ENCODE data around the gene ODF2.

DNA sequence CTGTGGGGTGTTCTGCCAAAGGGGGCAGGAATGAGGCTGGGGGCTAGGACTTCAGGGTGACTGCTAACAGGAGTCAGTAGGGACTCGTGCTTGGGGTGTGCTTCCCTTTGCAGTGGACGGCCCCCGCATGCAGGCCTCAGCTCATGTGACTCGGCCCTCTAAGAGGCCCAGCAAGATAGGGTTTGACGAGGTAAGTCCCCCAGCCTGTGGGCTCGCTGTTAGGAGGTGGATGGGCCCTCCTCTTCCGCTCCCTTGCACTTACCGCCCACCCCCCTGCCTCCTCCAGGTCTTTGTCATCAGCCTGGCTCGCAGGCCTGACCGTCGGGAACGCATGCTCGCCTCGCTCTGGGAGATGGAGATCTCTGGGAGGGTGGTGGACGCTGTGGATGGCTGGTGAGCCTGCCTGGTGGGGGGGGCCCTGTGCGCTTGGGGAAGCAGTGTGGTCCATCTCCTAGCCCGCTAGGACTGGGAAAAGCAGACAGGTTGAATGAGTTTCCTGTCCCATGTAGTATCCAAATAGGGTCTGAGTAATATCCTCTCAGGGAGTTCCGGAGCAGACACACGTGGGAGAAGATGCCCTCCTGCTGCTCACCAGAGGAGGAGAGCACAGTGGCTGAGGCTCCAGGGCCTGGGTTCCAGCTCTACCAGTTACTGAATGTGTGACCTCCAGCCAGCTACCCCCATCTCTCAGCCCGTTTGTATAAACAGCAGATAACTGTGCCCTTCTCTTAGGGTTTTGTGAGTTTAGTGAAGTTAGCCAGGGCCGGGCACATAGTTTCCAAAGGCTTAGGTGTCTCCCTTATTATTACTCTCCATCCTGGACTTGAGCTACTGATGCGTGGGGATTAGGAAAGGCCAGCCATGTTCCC lies 26.9 kb upstream of the ODF2 start:
- TF ChIP-seq, protein P1, sequence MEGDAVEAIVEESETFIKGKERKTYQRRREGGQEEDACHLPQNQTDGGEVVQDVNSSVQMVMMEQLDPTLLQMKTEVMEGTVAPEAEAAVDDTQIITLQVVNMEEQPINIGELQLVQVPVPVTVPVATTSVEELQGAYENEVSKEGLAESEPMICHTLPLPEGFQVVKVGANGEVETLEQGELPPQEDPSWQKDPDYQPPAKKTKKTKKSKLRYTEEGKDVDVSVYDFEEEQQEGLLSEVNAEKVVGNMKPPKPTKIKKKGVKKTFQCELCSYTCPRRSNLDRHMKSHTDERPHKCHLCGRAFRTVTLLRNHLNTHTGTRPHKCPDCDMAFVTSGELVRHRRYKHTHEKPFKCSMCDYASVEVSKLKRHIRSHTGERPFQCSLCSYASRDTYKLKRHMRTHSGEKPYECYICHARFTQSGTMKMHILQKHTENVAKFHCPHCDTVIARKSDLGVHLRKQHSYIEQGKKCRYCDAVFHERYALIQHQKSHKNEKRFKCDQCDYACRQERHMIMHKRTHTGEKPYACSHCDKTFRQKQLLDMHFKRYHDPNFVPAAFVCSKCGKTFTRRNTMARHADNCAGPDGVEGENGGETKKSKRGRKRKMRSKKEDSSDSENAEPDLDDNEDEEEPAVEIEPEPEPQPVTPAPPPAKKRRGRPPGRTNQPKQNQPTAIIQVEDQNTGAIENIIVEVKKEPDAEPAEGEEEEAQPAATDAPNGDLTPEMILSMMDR (IDR thresholded peaks at IDR 0.05) = no peak
- no peak for TF ChIP-seq POLR2AphosphoS5 (IDR thresholded peaks at IDR 0.05; ENCODE audit: low read depth, low read length)
- no peak for TF ChIP-seq SIN3A (IDR thresholded peaks at IDR 0.05; ENCODE audit: borderline replicate concordance, insufficient read depth, low read depth, low read length)
- TF ChIP-seq TCF7L2 (IDR thresholded peaks at IDR 0.05; ENCODE audit: low read depth, low read length) = no peak
- TF ChIP-seq, protein P2, sequence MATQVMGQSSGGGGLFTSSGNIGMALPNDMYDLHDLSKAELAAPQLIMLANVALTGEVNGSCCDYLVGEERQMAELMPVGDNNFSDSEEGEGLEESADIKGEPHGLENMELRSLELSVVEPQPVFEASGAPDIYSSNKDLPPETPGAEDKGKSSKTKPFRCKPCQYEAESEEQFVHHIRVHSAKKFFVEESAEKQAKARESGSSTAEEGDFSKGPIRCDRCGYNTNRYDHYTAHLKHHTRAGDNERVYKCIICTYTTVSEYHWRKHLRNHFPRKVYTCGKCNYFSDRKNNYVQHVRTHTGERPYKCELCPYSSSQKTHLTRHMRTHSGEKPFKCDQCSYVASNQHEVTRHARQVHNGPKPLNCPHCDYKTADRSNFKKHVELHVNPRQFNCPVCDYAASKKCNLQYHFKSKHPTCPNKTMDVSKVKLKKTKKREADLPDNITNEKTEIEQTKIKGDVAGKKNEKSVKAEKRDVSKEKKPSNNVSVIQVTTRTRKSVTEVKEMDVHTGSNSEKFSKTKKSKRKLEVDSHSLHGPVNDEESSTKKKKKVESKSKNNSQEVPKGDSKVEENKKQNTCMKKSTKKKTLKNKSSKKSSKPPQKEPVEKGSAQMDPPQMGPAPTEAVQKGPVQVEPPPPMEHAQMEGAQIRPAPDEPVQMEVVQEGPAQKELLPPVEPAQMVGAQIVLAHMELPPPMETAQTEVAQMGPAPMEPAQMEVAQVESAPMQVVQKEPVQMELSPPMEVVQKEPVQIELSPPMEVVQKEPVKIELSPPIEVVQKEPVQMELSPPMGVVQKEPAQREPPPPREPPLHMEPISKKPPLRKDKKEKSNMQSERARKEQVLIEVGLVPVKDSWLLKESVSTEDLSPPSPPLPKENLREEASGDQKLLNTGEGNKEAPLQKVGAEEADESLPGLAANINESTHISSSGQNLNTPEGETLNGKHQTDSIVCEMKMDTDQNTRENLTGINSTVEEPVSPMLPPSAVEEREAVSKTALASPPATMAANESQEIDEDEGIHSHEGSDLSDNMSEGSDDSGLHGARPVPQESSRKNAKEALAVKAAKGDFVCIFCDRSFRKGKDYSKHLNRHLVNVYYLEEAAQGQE (IDR thresholded peaks at IDR 0.05; ENCODE audit: insufficient read depth in 1 of 2, low read depth in 2 of 2, low read length in 1 of 2) = no peak

Data from Panc1 (cell line).